Occipital lobe (tissue), 2 donors: ENCODE data around the gene IRX2. TPM values are rescaled to one million over a fixed set of nuclear protein-coding genes. Genes with fewer than 3 reads are reported as not detected.

Source experiments
- DNase-seq: peaks from one replicate; lab custom pipeline; 2025; lab: John Stamatoyannopoulos, UW
- total RNA-seq: library from RNA; depleted of rRNA; stranded (reverse); fragments of >200 nt; gene quantifications from one replicate; pipeline ENCODE4 v1.2.3, GENCODE V29; 2014

IRX2 gene
- total RNA-seq, 1 donor from 2014 or later = not detected

GRCh38 chr5:2697446-2698200, 53.9 kb downstream of the IRX2 start:
- no peak for DNase-seq

GRCh38 chr5:2697041-2697440, 54.4 kb downstream of the IRX2 start:
- no peak for DNase-seq
